GM21367 (cell line): ENCODE measurements around the gene PLA2G2F.

ENCODE experiments used
- ATAC-seq: cut with Tn5 transposase; IDR thresholded peaks from one replicate; pipeline ENCODE4 v1.9.1; 2021; ENCODE audit not compliant: unreplicated experiment

Gene PLA2G2F

DNA sequence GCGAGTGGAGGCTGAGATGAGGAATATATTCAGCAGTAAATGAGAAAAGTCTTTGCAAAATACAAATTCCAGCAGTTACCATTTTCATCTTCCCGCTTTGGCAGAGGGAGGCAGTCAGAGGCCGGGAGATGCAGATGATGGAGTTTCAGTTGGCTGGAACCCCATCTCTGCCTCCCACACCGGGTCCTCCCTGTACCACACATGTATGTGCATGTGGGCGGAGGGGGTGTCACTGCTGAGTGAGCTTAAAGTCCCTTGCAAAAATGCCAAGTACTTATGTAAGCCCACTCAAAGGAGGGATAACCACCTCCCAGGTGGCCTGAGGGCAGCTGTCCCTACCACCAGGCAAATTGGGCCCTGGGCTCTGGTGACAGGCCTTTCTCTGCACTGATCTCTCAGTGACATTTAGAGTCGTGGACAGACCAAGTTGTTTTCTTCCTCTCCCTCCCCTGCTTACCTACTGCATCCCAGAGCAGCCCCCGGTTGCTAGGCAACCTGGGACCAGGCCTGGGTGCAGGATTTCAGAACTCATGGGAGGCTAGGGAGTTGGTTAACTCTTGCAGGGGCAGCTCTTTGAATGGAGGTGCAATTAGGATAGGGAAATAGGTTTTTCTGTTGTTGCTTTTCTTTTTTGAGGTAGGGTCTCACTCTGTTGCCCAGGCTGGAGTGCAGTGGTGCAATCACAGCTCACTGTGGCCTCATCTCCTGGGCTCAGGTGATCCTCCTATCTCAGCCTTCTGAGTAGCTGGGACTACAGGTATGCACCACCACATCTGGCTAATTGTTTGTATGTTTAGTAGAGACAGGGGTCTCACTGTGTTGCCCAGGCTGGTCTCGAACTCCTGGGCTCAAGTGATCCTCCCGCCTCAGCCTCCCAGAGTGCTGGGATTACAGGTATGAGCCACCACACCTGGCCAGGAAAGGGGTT, 29.7 kb downstream of the PLA2G2F start:
- no peak for ATAC-seq

DNA sequence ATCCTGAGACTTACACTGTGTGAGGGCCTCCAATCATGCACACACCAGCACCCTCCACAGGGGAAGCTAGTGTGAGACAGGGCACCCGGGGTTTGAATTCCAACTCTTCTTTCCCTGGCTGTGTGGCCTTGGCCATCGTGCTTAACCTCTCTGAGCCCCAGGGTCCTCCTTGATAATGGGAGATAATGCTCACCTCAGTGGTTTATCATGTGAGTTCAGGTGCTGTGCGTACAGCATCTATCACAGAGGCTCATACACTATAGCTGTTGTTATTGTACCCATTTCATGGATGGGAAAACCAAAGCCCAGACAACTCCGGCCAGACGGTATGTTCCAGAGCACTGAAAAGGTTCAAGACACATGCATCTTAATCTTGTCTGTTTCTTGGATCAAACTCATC, 30.8 kb downstream of the PLA2G2F start:
- ATAC-seq = no peak

DNA sequence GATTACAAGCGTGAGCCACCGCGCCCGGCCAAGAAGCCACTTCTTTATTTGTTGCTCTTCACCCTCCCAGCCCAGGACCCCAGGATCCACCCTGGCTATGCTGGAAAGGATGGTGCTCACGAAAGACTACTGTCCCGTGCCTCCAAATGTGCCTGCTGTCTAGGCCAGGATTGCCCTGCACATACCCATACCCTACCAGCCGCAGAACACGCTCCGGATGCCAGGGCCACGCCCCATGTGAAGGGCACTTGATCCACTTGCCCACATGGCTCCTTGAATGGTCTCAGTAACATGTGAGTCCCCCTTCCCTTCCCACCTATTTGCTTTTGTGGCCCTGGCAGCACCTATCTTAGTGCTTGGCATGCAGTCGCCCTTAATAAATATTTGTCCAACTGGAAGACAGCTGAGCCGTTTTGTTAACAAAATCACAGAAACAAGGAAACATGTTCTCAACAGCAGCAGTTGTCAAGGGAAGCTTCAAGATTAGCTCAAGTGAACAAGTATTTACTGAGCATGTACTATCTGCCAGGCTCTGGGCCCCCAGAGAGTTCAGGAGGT, 33.0 kb downstream of the PLA2G2F start:
- ATAC-seq = no peak

DNA sequence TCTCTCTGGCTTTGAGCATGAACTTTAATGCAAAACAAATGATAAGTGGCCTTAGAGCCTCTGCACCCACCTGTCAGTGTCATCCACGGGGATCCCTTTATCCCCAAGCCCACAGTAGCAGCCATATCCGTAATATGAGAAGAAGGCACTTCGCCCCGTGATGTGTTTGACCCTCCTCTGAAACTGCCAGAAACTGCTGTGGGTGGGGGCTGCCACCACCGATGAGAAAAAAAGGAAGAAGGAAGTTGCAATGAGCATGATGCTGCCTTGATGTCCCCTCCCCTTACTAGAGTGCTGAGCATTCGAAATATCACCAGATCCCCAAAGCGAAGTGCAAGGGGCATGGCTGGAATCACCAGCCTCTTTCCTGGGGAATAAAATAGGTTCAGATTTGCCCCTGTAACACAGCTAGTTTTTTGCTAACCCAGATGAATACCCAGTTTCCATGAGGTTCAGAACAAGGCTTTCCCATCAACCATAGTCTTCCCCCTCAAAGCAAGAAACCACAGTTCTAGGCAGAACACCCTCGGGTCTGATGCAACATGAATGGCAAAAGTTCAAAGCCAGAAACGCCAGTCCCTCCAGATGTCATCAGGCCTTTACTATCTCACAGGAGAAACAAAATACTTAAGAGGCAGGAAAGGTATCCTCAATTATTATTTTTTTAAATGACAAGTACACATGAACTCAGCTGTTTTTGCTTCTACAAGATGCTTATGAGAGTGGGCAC, 36.0 kb downstream of the PLA2G2F start:
- no peak for ATAC-seq

DNA sequence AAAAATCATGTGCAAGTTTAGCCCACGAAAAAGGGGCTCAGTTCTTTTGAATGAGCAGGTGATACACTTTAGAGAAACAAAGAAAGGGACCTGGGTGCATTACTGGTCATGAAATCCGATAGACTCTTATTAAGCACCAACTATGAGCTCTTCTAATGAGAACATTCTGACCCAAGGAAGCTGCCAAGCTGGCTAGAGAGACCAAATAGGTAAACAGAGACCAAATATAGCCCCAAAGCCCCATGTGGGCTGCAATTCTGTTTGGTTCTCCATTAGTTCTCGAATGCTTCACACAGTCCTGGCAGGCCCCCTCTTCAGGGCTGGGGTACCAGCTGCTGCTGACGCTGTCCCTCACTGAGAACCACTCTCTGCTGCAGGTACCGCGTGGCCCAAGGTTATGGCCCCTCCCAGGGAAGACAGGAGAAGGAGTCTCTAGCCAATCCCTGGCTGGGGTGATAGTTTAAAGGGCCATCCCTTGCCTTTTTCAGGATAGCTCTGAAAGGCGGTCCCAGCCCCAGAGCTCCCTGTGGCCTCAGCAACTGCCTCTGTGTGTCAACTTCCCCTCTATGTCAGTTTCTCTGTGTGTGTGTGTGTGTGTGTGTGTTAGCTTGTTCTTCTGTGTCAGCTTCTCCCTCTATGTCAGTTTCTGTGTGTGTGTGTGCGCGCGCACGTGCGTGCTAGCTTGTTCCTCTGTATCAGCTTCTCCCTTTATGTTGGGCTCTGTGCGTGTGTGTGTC, 39.7 kb downstream of the PLA2G2F start:
- ATAC-seq = no peak

DNA sequence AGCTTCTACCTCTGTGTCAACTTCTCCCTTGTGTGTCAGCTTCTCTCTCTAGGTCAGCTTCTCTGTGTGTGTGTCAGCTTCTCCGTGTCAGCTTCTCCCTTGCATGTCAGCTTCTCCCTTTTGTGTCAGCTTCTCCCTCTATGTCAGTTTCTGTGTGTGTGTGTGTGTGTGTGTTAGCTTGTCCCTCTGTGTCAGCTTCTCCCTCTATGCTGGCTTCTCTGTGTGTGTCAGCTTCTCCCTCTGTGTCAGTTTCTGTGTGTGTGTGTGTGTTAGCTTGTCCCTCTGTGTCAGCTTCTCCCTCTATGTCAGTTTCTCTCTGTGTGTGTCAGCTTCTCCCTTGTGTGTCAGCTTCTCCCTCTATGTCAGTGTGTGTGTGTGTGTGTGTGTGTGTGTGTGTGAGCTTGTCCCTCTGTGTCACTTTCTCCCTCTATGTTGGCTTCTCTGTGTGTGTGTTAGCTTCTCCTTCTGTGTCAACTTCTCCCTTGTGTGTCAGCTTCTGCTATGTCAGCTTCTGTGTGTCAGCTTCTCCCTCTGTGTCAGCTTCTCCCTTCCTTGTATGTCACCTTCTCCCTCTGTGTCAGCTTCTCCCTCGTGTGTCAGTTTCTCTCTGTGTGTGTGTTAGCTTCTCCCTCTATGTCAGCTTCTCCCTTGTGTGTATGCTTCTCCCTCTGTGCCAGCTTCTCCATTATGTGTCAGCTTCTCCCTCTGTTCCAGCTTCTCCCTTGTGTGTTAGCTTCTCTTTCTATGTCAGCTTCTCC, 40.4 kb downstream of the PLA2G2F start:
- ATAC-seq = no peak

DNA sequence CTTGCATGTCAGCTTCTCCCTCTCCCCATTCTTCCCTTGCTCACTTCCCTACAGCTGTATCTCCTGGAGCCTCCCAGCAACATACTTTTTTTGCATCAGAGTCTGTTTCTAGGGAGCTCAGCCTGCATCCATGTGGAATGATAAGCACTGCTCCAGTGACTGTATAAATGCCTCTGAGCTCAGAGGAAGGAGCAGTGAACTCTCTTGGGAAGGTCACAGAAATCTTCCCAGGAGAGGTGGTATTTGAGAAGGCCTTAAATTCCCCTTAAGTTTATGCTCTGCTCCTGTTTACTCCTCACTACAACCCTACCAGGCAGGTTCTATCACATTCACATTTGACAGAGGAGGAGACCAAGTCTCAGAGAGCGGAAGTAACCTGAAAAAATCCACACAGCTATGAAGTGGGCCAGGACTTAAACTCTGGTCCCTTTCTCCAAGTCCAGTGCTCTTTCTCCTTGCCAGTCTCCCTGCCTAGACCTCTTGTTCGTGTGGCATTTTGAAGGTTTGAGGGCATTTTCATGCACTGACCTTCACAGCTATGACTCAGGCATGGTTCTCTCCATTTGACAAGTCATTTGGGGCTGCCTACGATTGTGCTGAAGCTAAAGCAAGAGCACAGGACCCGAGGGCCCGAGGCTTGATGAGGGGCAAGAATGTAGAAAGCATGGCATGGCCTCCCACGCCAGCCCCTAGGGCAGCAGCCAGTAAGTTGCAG, 41.2 kb downstream of the PLA2G2F start:
- no peak for ATAC-seq

DNA sequence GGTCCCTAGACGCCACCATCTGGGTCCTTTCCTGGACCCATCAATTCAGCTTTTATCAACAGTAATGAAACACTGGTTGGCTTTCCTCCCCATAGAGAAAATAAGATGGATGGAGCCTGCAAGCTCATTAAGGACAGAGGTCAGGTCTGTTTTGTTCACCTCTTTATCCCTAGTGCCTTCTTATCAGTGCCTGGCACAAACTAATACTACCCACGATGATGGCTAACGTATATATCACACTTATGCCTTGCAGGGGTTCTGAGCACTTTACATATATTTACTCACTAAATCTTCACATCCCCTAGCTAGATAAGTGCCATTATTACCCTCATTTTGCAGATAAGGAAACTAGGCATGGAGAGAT, 41.7 kb downstream of the PLA2G2F start:
- ATAC-seq = no peak

DNA sequence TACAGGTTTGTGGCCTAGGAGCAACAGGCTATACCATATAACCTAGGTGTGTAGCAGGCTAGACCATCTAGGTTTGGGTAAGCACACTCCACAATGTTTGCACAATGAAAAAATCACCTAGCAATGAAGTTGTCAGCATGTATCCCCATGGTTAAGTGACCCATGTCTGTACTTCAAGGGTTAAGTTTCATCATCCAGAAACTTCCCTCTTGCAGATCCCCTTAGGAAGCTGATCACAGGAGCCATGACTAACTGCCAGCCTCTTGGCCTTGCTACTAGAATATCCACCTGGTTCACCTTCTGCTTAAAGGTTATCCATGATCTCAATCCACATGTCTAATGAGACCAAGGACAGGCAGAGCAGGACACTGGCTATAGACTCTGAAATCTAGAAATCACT, 43.3 kb downstream of the PLA2G2F start:
- no peak for ATAC-seq

DNA sequence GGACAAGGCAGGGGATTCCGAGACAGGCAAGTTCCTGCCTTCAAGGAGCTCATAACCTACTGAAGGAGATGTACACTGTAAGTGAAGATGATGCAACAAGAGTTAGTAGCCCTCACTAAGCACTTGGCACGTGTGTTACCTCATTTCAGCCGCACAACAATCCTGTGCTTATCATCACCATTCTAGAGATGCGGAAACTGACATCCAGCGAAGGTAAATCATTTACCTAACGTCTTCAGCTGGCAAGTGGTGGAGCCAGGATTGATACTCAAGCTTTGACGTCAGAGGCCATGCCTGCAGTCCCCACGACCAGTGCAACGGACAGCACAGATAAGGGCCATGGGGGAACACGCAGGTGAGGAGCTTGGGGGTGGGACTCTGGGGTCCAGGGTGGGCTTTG, 43.9 kb downstream of the PLA2G2F start:
- no peak for ATAC-seq

DNA sequence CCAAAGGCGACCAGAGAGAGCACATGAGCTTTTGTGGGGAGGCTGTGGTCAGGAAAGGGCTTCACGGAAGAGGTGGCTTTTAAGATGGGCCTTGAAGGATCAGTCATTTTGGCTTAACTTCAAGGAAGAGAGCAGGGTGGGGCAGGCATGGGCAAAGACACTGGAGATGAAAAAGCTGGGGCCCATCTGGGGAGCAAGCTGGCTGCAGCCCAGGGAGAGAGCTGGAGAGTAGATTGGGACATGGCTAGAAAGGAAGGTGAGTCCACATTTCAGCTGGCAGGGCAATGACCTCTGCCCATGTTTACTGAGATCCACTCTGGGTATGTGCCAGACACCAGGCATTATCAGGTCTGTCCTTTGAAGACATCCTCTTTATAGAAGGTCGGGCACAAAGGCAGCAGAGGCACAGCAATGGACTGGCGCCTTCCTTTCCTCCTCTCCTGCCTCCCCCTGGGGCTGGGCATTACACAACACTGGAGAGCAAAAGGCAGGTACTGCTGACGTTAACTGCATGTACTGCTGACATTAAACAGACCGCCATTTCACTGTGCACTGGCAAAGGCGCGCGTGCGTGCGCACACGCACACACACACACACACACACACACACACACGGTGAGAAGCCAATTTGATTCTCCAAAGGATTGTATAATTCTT, 44.6 kb downstream of the PLA2G2F start:
- no peak for ATAC-seq

DNA sequence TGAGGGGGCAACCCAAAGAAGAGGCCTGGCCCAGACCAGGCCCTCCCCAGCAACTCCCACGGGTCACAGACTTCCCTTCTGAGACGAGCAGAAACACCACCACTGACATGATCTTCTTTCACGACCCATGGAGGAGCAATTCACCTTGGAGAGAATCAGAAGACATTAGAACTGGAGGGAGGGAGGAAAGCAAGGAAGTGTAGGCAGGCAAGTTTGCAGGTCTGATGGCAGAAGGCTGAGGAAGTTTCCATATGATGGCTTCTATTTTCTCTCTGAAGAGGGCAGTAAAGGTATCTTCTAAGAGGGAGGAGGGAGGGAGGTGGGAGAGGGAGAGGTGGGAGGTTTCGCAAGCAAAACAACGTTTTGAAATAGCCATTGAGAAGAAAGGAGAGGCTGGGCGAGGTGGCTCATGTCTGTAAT, 45.4 kb downstream of the PLA2G2F start:
- no peak for ATAC-seq

DNA sequence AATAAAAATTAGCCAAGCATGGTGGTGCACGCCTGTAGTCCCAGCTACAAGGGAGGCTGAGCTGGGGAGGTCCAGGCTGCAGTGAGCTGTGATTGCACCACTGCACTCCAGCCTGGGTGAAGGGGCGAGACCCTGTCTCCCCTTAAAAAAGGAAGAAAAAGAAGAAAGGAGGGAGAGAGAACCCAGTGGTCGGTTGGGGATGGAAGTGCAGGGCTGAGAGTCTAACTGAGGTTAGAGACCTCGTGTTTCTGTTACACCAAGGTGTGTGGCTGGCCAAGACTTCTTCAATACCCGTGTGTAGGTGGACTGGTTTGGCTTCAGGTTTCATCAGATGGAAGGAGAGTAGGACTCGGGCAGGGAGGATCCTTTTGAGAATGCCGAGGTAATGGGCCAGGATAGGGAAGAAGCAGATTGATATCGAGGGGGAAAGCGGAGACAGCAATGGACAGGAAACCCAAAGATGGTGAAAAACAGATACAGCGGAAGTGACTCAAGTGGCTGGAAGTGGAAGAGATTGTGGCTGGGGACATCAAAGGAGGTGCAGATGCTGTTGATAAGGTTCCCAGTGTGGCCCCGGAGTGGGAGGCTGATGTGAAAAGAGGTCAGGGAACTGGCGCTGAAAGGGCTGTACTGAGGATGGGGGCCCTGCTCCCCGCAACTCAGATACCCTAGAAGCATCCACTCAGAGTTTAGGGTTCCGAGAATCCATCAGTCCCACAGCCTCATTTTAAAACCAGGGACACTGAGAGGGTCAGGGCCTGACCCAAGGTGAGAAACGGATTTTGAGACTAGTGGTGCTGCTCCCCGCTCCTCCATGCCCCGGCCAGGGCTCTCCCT, 46.1 kb downstream of the PLA2G2F start:
- no peak for ATAC-seq

DNA sequence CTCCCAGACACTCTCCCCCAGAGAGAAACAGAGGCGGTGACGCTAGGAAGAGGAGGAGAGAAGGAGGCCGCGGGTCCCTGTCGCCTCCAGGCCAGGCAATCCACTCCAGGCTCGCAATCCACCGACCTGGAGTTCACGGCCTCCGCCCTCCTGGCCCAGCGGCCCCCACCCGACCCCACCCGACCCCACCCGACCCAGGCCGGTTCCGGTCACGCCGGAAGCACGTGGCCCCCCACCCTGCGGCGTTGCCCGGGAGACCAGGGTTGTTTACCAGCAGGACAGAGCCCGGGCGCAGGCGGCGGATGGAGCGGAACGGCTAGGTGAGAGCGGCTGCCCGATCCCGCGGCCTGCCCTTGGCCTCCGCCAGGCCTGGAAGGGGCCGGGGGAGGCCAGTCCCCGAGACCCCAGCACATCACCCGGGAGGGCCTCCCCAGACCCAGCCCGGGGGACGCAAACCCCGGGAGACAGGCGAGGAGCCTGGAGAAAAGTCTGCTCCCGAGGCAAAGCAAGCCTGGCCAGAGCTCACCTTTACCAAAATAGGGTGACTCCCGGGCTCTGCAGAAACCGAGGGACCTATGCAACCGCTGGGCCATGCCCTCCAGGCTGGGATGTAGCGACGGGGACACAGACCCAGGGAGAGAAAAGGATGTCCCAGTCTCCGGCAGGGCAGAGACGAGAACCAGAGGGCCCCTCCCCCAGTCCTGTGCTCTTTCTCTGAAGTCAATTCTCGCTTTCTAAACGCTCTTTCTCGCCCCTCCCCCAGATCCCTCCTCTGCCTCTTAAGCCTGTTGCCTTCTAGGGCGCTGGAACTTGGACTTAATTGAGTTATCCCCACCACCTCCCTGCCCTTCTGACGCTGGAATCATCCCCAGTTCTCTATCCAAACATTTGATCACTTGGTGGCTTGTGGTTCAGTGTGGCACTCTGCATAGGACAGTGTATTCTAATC, 47.0 kb downstream of the PLA2G2F start, which contains the start of the genes PLA2G2C and UBXN10:
Gene PLA2G2C (minus strand): TSS at position 685 of the 949 bp plus-strand sequence. CDS start 9,155 bp downstream, outside the sequence.
Gene UBXN10 (plus strand): TSS at position 263 of the 949 bp plus-strand sequence. CDS start 4,466 bp downstream, outside the sequence.
- ATAC-seq = no peak

DNA sequence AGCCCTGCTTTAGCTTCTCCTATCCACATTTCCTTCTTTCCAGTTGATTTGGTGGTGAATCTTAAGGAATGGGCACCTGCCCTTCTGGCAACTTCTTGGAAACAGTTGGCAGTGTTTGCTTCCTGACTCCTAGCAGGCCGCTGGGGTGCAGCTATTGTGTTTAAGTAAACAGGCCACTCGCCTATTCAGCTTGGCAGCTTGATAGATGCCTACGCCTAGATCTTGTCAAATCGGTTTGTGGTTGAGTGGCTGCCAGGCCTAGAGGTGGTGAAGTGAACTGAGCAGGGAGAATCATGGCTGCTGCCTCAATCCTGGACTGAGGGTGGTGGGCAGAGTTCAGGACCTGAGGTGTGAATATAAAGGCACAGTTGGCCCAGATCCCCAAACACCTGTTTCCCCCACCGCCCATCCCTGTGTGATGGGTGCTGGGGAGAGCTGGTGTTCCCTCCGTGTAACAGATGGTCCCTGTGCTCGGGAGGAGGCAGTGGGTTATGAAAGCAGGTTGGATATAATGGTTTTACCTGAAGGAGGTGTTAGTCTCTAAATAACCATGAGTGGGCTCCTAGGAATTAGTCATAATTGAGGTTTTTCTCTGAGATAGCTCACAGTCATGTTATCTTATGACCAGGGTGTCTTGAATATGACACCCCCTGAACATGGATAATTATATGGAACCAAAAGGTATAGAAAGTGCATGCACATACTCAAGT, 48.1 kb downstream of the PLA2G2F start:
- no peak for ATAC-seq

DNA sequence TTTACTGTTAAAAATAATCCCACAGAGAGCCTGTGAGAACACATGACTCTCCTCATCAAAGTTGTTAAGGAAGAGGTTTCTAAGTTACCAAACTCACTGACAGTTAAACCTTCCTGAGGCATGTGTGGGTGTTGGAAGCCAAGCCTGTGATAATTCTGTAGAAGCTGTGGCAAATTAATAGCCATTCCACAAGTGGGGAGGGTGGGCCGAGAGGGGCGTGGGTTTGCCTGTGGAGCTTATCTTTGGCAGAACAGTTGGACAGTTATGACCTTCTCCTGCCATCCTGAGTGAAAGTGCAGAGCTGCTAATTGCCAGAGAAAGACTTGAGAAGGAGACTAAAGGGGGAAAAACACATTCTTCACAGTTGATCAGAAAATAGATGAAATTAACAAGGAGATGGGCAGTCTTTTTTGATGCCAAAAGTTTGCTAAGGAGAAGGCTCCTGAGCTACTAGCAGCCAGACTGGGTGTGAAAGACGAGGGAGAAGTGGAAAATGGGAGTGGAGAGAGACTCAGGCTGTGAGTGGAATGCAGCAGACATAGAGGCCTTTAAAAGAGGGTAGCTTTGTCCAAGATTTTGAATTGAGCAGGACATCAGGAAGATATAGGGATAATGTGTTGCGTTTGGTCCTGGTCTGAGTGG, 48.8 kb downstream of the PLA2G2F start:
- no peak for ATAC-seq
